Measurements from ENCODE around the gene PEBP1. TPM values are rescaled to one million over a fixed set of nuclear protein-coding genes. Genes with fewer than 3 reads are reported as not detected.
A peak's percentile ranks its signal among the peaks of the same experiment; 100 is the strongest.
"Not testable (repeated sequence)": the region's sequence is repeated elsewhere in the genome, so short reads cannot be mapped to it uniquely, and the experiment has no call there.

The PEBP1 gene
- total RNA-seq, 1 experiment from 2014 or later: 251 TPM

DNA sequence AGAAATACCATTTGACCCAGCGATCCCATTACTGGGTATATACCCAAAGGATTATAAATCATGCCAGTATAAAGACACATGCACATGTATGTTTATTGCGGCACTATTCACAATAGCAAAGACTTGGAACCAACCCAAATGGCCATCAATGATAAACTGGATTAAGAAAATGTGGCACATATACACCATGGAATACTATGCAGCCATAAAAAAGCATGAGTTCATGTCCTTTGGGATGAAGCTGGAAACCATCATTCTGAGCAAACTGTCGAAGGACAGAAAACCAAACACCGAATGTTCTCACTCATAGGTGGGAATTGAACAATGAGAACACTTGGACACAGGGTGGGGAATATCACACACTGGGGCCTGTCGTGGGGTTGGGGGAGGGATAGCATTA, 6.5 kb upstream of the PEBP1 start:
- DNase-seq (ENCODE audit: low read depth): not testable (repeated sequence)

DNA sequence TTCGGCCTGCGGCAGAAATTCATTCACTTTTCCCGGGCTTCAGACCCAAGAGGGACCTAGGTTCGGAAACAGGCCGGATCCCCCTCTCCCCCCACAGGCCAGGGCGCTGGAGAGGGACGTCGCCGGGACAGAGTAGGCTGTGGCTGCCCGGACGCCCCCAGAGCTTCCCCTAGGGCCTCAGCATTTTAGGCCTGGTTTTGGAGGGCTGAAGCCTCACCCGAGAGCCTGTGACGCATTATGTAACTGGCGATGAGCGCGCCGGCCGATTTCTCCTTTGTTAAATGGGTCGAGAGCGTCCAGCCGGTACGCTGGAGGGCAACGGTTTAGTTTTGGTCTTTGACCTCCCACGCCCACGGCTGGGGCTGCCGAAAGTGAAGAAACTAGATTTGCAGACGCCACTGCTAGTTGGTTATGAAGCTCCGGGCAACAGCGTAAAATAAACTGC, 657 bp downstream of the PEBP1 start:
- DNase-seq (ENCODE audit: low read depth): peak; percentile 42

DNA sequence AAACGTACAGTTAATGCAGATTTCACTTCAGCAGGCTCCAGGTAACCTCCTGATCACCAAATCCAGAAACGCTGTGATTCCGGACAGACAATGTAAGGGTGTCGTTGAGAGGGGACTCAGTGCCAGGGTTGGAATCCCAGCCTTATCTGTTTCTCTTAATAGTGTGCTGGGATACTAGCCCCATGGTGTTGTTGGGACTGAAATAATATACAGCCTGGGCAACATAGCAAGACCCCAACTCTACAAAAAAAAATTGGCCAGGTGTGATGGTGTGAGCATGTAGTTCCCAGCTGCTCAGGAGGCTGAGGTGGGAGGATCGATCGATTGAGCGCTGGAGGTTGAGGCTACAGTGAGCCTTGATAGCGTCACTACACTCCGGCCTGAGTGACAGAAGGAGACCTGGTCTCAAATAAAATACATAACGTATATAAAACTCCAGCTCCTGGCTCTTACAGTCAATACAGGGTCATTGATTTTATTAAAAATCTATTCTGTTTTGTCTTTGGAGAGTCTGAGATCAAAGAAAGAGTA, 1.3 kb downstream of the PEBP1 start:
- DNase-seq (ENCODE audit: low read depth): no peak

DNA sequence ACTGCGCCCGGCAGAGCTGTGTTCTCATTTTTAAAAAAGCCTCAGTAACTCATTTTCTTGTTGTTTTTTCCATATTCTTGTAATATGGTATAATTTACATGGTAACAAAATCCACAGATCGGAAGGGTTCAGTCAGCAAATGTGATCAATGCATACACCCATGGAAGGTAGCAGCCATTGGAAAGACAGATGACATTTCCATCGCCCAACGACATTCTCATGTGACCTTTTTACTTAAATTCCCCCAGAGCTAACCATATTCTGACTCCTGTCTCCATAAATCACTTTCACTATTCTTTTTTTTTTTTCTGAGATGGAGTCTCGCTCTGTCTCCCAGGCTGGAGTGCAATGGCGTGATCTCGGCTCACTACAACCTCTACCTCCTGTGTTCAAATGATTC, 4.9 kb downstream of the PEBP1 start:
- no peak for DNase-seq (ENCODE audit: low read depth)

DNA sequence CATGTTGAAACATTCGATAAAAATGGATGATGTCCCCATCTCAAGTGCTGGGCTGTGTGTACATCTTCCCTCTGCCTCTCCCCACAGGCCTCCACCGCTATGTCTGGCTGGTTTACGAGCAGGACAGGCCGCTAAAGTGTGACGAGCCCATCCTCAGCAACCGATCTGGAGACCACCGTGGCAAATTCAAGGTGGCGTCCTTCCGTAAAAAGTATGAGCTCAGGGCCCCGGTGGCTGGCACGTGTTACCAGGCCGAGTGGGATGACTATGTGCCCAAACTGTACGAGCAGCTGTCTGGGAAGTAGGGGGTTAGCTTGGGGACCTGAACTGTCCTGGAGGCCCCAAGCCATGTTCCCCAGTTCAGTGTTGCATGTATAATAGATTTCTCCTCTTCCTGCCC, 8.6 kb downstream of the PEBP1 start:
- no peak for DNase-seq (ENCODE audit: low read depth)

DNA sequence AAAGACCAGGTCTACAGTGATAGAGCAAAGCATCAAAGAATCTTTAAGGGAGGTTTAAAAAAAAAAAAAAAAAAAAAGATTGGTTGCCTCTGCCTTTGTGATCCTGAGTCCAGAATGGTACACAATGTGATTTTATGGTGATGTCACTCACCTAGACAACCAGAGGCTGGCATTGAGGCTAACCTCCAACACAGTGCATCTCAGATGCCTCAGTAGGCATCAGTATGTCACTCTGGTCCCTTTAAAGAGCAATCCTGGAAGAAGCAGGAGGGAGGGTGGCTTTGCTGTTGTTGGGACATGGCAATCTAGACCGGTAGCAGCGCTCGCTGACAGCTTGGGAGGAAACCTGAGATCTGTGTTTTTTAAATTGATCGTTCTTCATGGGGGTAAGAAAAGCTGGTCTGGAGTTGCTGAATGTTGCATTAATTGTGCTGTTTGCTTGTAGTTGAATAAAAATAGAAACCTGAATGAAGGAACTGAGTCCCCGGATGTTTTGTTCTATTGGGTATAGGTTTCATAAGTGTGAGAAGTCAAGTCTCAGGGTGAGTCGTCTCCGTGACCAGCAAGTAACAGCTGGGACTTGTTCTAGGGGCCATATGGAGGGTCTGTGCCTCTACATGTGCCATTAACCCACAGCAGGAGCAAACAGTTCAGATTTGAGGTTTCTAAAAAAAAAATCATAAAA, 9.3 kb downstream of the PEBP1 start:
- DNase-seq (ENCODE audit: low read depth): no peak

DNA sequence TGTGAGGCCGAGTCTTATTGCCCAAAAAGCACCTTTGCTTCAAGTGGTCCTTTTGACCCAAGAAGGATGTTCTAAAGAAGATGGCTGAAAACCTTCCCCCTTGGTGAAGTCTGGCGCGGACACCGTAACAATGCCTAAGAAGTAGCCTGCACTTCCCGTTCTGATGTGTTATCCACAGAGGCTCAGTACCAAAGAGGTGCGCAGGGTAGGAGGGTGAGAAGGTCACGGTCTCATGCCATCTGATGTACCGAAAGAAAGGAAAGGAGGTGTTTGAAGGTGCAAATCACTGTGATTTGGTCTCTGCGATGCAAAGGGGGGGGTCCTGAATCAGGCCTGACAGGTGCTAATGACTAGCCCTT, 9.9 kb downstream of the PEBP1 start:
- no peak for DNase-seq (ENCODE audit: low read depth)

DNA sequence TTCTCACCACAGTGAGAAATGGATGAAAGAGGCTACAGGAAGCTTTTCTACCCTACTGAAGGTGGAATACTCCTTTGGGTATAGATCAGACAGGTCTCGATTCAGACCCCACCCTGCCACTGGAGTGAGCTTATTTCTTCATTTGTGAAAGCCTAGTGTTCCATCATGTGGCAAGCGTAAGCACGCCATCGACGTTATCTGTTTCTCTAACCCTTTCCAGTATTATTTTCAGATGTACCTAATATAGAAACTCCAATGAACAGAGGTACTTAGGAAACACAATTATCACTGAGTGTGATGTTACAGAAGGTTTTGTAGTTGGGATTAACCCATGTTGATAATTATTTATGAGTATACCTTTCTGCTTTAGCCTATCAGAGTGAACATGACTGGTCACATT, 12.4 kb downstream of the PEBP1 start:
- no peak for DNase-seq (ENCODE audit: low read depth)

DNA sequence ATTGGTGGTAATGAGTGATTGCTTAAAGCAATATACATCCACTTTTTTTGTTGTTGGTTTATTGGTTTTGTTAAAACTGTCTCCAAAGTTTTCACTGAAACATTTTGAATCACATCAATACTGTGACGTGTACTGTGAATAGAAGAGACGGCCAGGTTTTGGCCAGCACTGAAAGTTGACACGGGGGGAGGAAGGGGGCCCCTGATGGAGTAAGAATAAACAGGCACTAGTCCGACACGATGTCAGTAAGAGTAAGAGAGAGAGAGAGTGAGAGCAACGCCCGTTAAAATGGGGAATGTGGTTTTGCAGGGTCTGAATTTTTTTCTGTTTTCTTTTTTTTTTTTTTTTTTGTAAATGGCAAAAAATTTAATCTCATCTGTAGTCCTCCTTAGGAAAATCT, 14.7 kb downstream of the PEBP1 start:
- no peak for DNase-seq (ENCODE audit: low read depth)

DNA sequence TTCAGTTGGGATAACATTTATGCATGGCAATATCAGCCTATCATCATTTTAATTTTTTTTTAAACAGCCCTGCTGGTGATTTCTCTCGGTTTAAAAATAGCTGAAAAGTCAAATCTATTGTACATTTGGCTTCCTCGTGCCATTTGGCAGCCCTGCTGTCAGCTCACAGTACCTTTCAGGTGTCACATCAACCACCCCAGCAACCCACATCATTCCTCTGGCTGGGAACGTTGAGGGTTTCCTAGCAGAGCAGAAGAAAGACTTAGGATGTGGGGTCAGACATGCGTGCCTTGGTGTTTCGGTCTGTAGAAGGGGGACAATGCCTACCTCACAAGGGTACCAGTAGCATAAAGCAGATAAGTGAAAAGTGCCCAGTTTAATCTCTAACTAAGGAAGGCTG, 15.8 kb downstream of the PEBP1 start:
- no peak for DNase-seq (ENCODE audit: low read depth)

DNA sequence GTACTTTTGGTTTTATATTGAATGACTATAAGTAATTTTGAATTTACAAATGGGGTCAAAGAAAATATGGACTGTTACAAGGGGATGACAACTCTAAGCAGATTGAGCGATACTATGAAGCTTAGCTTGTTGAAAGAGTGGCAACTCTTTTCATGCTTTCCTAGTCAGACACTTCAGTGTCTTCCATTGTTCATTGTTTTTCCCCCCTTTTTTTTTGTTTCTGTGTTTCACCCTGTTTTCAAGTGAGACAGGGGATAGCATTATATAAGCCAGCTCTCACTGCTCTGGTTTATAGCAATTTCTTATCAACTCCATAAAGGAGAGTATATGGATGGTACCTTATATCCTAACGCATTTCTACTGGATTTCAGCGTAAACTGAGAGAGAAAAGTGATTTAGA, 24.6 kb downstream of the PEBP1 start:
- no peak for DNase-seq (ENCODE audit: low read depth)

DNA sequence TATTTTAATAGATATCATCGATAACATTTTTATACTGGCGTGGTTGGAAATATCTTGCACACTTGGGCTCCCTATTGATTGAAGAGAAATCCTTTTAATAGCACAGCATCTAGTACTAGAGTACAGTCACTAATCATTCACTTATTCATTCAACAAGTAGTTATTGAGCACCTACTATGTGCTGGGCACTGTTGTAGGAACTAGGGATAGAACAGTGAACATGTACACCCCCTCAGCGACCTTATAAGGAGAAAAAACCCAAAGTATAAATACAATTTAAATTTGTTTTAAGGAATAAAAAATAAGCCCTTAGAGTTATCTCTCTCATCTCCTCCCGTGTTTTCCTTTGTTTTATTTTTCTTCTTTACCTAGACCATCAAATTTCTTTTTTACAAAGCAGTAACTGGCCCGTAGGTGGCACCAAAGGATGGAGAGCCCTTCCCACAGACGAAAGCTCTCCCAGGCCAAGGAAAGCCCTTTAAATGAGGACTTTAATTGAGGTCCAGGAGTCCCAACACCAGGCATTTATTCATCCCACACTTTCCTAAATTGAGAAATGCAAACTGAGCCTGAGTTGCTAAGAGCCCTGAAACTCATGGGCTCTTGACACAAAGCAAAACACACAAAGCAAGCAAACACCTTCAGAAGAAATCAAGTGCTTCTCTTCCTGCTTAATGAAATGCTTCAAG, 29.0 kb downstream of the PEBP1 start:
- peak; percentile 37 for DNase-seq (ENCODE audit: low read depth)

DNA sequence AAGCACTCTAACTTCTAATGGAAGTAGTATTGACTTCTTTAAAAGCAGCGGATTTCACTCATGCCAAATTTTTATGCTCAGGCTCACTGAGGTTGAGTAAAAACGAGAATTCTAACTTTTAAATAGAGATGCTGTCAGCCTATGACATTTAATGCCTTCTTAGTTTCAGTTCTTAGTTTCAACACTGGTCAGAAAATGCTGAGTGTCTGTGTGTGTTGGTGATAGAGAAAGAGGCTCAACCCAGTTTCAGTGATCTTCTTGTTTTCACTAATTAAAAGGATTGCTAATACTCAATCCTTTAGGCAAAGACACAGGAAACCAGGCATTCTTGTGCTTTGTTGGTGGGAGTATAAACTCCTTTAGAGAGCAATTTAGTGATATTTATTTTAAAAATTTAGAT, 31.0 kb downstream of the PEBP1 start:
- no peak for DNase-seq (ENCODE audit: low read depth)

DNA sequence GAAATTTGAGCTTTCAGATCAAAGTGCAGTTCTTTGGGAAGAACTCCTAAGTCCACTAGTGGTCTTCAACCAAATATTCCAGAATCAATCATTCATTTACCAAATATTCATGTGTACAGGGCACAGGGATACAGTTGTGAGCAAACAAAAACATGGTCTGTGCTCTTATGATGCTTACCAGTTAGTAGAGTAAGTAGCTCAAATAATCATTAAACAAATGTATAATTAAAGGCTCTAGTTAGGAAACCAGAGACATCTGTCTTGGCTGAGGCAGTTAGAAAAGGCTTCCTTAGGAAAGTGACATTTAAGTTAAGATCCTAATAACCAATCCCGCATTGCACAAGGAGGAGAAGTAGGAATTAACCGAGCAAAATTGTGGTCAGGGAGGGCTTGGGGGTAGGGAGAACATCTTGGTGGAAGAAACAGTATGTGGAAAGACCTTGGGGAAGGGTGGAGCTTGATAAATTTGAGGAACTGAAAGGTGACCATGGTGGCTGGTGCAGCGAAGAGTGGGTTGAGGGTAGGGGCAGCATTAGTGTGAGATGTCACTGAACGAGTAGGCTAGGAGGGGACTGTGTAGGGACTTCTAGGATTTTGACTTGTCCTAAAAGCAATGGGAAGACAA, 40.0 kb downstream of the PEBP1 start:
- DNase-seq (ENCODE audit: low read depth): no peak

DNA sequence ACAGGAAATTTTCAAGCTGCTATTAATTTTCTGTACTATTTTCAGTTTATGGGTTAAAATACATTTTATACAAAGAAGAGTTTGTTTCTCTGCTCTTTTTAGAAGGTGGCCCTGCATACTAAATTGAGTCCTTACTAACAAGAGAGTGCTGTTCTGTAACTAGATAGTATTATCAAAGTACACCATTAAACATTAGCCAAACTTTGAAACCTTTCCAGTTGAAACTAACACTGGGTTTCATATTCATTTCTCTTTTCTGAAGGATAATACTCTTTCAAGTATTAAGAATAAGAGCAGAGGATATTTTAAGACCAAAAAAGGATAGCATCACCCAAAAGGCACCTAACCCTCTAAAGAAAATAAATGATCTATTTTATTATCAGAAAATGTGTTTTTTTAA, 47.2 kb downstream of the PEBP1 start:
- no peak for DNase-seq (ENCODE audit: low read depth)

DNA sequence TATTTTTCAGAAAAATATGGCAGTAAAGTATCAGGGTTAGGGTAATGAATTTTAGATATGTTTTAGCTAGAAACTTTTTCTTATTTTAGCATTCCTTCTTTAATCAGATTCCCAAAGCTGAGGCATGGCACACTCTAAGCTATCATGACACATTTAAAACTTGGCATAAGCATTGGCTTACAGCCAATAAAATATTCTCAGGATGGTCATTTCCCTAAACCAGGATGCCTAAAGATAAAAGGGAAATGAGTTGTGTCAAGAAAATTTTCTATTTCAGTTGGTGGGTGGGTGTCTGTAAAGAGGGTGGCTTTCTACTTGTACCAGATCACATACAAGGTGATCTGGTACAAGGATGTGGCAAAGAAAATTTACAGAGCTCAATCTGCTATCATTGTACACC, 47.8 kb downstream of the PEBP1 start:
- DNase-seq (ENCODE audit: low read depth): no peak

DNA sequence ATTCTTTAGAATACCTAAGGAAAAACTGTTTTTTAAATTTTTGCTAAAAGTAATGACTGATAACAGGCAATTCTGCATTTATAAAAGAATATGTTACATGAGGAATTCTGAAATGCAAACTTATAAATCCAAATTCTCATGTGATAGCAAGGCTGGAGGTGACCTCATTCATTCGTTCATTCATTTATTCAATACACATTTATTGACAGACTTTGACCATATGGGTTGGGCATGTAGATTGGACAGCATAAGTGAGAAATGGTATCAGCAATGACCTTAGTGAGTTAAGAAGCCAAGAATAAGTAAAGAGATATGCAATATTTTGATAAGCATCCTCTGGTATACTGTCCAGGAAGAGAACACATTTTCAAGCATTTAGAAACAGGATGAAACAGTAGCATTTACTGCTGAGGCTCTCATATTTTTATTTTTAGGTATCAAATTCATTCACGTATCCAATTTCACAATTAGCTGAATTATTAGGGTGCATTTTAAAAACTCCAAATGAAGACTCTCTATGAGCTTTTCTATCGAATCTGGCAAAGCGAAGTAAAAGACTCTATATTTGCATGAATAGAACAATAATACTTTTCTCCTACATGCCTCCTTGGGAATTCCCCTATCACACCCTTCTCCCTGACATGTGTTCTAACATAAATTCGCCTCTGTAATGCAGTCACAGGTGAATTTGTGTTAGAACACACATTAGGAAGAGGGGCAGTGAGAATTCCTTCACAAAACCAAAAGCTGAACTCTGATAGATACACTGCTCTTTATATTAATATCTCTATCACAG, 49.9 kb downstream of the PEBP1 start:
- DNase-seq (ENCODE audit: low read depth): no peak

DNA sequence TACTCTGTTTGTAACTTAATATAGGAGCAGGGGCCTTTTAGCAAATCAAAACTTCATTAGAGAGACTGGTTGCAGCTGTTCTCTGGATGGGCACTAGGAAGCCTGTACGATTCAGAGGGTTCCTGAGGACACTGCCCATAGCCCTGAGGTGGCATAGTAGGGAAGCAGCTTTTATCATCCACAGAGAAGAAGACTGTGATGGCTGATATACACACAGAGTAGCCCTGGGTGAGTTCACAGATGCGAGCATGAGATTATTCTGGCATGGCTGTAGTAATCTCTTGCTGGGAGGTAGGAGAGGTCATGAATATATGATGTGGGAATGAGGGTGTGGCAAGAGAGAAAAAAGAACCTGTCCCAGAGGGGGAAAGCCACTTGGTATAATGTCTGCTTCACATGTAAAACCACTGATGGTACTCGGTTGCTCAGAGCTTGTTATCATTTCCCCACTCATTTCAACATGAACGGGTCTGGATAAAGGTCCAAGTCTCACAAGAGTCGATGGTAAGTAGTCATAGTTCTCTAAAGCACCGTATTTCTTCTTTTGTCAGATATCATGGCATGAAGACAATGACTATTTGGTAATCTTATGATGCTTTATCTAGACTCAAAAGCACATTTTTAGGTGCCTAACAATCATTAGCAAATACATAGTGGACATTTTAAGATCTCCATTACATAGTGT, 52.0 kb downstream of the PEBP1 start:
- no peak for DNase-seq (ENCODE audit: low read depth)

DNA sequence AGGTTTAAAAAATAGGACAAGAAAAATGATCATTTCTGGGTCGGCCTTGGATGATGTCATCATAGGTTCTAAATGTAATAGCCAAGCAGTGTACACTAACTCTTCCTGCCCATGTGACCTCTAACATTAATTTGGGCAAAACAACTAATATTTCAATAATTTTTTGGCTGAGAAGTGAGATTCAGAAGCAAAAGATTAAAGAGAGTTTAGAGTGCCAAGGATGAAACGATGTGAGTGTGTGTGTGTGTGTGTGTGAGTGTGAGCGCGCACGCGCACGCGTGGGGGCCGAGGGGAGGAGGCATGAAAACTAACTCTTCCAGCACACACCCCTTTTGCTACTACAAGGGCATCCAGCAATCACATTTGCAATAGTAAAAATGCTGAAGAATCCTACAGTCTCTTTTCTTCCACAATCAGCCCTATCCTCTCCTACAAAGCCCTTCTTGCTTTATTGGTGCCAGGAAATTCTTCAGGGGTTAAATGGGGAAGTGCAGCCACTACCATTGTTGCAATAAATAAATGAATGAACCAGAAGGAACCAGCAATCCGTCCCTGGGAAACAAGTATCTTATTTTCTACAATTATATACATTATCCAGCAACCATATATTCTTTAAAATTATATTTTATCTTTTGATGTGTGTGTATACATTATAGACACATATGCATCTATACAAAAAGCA, 52.9 kb downstream of the PEBP1 start:
- no peak for DNase-seq (ENCODE audit: low read depth)

DNA sequence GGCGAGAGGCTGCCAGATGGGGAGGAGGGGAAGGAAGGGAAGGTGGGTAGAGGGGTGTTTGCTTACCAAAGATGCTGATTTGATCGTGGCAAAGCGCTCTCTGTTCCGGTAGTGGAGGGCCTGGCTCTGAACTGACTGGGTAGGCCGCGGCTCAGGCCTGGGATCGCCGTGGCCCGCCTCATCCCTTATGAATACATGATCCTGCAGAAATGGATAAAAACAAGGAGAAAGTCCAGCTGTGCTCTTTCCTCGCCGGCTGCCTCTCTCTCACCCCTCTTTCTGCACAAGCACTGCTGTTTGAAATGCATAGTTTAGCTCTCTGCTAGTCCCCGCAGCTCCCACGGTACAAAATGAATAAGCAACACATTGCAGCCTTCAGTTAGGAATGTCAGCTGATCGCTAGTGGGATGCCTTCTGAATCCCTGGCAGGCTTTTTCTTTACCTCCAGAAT, 53.8 kb downstream of the PEBP1 start:
- no peak for DNase-seq (ENCODE audit: low read depth)

DNA sequence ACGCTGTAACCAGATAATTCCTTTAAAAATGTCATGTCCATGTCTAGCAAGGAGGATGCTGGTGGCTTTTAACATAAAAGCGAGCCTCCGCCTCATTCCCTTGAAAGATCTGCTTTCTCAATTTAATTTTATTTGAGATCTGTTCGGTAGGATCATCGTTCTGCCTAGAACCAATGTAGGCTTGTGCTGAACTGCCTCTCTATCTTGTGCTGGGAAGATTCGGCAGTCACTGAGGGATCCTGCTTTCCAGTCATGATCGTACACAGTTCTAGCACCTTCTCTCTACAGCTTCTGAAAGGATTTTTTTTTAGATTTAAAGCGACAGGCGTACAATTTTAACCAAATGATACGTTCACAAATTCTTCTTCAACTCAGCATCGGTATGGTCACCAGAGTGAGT, 54.3 kb downstream of the PEBP1 start:
- no peak for DNase-seq (ENCODE audit: low read depth)
